Measurements from ENCODE around the gene SERGEF.

DNA sequence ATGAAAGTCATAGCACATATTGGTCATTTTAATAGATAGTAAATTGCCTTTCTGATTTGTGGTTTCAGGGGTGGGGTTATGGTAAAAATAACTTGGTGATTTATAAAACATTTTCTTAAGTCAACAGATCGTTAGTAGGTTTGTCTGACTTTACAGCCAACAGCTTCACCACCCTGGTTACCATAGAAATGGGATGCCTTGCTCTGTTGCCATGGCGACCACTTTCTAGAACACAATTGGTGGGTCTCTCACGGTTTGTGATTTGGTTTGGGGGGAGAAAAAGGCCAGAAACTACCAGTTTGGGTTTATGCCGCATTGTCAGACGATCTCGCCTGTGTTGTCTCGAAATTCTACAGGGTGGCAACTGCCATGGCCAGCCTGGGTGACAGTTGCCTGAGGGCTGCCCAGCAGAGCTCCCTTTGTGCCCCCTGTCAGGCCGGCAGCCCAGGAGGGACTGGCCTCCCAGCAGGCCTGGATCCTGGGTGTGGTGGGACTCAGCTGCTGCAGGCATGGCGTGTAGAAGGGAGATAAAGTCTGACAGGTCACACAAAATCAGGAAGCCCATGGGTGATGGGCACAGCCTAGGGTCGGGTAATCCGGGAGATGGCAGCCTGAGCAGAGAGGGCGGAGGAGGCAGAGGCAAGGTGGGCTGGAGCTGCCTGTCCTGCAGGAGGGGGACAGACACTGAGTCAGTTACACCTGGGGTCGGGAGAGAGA lies 247.3 kb downstream of the SERGEF start:
- TF ChIP-seq, protein P1, sequence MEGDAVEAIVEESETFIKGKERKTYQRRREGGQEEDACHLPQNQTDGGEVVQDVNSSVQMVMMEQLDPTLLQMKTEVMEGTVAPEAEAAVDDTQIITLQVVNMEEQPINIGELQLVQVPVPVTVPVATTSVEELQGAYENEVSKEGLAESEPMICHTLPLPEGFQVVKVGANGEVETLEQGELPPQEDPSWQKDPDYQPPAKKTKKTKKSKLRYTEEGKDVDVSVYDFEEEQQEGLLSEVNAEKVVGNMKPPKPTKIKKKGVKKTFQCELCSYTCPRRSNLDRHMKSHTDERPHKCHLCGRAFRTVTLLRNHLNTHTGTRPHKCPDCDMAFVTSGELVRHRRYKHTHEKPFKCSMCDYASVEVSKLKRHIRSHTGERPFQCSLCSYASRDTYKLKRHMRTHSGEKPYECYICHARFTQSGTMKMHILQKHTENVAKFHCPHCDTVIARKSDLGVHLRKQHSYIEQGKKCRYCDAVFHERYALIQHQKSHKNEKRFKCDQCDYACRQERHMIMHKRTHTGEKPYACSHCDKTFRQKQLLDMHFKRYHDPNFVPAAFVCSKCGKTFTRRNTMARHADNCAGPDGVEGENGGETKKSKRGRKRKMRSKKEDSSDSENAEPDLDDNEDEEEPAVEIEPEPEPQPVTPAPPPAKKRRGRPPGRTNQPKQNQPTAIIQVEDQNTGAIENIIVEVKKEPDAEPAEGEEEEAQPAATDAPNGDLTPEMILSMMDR (IDR thresholded peaks at IDR 0.05), result no peak
- TF ChIP-seq GATA3 (IDR thresholded peaks at IDR 0.05; ENCODE audit: borderline replicate concordance) (no peak), CHD2 (IDR thresholded peaks at IDR 0.05; ENCODE audit: low read length, partially characterized antibody) (no peak)

Measured in A549 (cell line).